ENCODE measurements around the gene MCC.
A peak's percentile ranks its signal among the peaks of the same experiment; 100 is the strongest.

MCC gene

DNA sequence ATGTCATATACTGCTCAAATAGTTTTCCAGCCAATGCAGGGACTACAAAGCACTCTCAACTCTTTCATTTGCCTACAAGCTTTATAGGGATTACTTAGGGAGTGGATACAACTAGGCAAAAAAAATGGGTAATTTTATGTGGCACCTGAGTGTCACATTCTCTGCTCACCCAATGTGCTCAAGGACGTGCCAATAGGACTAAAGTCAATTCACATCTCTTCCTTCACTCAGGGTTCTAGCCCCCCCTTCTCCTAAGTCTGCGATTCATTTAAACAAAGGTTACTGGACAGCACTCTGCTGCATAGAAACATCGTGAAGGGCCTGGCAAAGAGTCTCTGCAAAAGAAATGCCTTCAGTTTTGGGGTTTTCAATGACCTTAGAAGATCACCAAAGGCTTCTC is 195.8 kb downstream of the MCC start:
- Histone ChIP-seq H3K9me3 (ENCODE audit: control insufficient read depth, insufficient read depth, low read depth, low read length) (no peaks in the 10 kb centered on the region), H3K4me3 (ENCODE audit: low read depth, low read length) (no peak overlapping the region), H3K36me3 (ENCODE audit: control insufficient read depth in 2 of 2, insufficient read depth in 1 of 2, low read length in 2 of 2) (no peaks in the 10 kb centered on the region), H3K4me1 (ENCODE audit: control insufficient read depth, insufficient read depth, low read length) (peaks cover 17% of the 10 kb centered on the region), H3K27ac (ENCODE audit: extremely low read depth, low read depth, low read length) (no peak overlapping the region)
- TF ChIP-seq, protein P1, sequence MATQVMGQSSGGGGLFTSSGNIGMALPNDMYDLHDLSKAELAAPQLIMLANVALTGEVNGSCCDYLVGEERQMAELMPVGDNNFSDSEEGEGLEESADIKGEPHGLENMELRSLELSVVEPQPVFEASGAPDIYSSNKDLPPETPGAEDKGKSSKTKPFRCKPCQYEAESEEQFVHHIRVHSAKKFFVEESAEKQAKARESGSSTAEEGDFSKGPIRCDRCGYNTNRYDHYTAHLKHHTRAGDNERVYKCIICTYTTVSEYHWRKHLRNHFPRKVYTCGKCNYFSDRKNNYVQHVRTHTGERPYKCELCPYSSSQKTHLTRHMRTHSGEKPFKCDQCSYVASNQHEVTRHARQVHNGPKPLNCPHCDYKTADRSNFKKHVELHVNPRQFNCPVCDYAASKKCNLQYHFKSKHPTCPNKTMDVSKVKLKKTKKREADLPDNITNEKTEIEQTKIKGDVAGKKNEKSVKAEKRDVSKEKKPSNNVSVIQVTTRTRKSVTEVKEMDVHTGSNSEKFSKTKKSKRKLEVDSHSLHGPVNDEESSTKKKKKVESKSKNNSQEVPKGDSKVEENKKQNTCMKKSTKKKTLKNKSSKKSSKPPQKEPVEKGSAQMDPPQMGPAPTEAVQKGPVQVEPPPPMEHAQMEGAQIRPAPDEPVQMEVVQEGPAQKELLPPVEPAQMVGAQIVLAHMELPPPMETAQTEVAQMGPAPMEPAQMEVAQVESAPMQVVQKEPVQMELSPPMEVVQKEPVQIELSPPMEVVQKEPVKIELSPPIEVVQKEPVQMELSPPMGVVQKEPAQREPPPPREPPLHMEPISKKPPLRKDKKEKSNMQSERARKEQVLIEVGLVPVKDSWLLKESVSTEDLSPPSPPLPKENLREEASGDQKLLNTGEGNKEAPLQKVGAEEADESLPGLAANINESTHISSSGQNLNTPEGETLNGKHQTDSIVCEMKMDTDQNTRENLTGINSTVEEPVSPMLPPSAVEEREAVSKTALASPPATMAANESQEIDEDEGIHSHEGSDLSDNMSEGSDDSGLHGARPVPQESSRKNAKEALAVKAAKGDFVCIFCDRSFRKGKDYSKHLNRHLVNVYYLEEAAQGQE (tag by site-specific recombination; IDR thresholded peaks at IDR 0.05): 0 out of 2 replicates have a peak, but pooled peaks have one; percentile 40
- no peak for TF ChIP-seq MZF1 (tag by site-specific recombination; IDR thresholded peaks at IDR 0.05; ENCODE audit: borderline replicate concordance)
- ChIA-PET POLR2A (interaction anchor here (2.9 kb wide), 1 partner anchor 23 kb away, joined by 8 read pairs; no protein-coding TSS in a partner anchor), CTCF (no interaction called here)

- Histone ChIP-seq H3K36me3 (ENCODE audit: control insufficient read depth in 2 of 2, insufficient read depth in 1 of 2, low read length in 2 of 2) (no peaks in the 10 kb centered on the region), H3K4me3 (ENCODE audit: low read depth, low read length) (no peak overlapping the region), H3K27ac (ENCODE audit: extremely low read depth, low read depth, low read length) (no peak overlapping the region), H3K4me1 (ENCODE audit: control insufficient read depth, insufficient read depth, low read length) (peaks cover 6% of the 10 kb centered on the region; the same call in 1 of the 2 replicates), H3K9me3 (ENCODE audit: control insufficient read depth, insufficient read depth, low read depth, low read length) (no peaks in the 10 kb centered on the region)
- TF ChIP-seq ZNF19 (tag by site-specific recombination; IDR thresholded peaks at IDR 0.05; ENCODE audit: low read depth): no peak
- TF ChIP-seq PRDM6 (tag by site-specific recombination; IDR thresholded peaks at IDR 0.05): no peak
- TF ChIP-seq ZBTB7A (tag by site-specific recombination; IDR thresholded peaks at IDR 0.05; ENCODE audit: low read depth): no peak
- no peak for TF ChIP-seq ZNF792 (tag by site-specific recombination; IDR thresholded peaks at IDR 0.05)
- no peak for TF ChIP-seq GLI4 (tag by site-specific recombination; IDR thresholded peaks at IDR 0.05)
- TF ChIP-seq, protein P2, sequence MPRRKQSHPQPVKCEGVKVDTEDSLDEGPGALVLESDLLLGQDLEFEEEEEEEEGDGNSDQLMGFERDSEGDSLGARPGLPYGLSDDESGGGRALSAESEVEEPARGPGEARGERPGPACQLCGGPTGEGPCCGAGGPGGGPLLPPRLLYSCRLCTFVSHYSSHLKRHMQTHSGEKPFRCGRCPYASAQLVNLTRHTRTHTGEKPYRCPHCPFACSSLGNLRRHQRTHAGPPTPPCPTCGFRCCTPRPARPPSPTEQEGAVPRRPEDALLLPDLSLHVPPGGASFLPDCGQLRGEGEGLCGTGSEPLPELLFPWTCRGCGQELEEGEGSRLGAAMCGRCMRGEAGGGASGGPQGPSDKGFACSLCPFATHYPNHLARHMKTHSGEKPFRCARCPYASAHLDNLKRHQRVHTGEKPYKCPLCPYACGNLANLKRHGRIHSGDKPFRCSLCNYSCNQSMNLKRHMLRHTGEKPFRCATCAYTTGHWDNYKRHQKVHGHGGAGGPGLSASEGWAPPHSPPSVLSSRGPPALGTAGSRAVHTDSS (tag by site-specific recombination; IDR thresholded peaks at IDR 0.05): peak; percentile 81
- TF ChIP-seq ZNF473 (tag by site-specific recombination; IDR thresholded peaks at IDR 0.05): no peak
- CTCF ChIA-PET: interaction anchor here (1.0 kb wide), 1 partner anchor 158 kb away, joined by 3 read pairs; no protein-coding TSS in a partner anchor
- POLR2A ChIA-PET: interaction anchor here (0.9 kb wide), 1 partner anchor 11 kb away, joined by 3 read pairs; no protein-coding TSS in a partner anchor
Observed at GRCh38 chr5:113283558-113283957, 204.7 kb downstream of the MCC start.

DNA sequence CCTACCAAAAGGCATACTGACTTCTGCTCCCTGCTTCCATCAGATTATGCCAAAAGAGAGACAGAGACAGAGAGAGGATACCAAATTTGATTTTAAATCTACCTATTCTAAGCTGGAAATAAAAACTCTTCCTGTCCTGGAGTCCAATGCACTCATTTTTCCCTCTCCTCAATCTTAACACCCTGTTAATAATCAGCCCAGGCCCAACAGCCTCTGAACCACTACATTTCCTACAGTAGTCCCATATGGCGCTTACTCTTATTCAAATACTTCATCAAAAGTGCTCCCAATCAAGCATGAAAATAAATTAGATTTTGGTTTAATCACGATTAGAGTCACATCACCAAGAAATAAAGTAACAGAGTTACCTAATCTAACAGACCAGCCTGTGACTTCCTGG is 205.8 kb downstream of the MCC start:
- no peaks in the 10 kb centered on the region for H3K9me3 ChIP-seq (ENCODE audit: control insufficient read depth, insufficient read depth, low read depth, low read length)
- H3K27ac ChIP-seq (ENCODE audit: extremely low read depth, low read depth, low read length): no peak overlapping the region
- peaks cover 6% of the 10 kb centered on the region; the same call in 1 of the 2 replicates for H3K4me1 ChIP-seq (ENCODE audit: control insufficient read depth, insufficient read depth, low read length)
- POLR2A ChIA-PET: no interaction called here
- no peaks in the 10 kb centered on the region for H3K36me3 ChIP-seq (ENCODE audit: control insufficient read depth in 2 of 2, insufficient read depth in 1 of 2, low read length in 2 of 2)
- H3K4me3 ChIP-seq (ENCODE audit: low read depth, low read length): no peak overlapping the region
- CTCF ChIA-PET: interaction anchor here (0.7 kb wide), 1 partner anchor 12 kb away, joined by 3 read pairs; no protein-coding TSS in a partner anchor
- TF ChIP-seq ZNF354C (tag by site-specific recombination; IDR thresholded peaks at IDR 0.05; ENCODE audit: borderline replicate concordance, low read depth) (no peak), ZNF488 (tag by site-specific recombination; IDR thresholded peaks at IDR 0.05) (no peak), ZNF624 (tag by site-specific recombination; IDR thresholded peaks at IDR 0.05) (no peak), ZNF423 (tag by site-specific recombination; IDR thresholded peaks at IDR 0.05) (no peak), ZBTB49 (tag by site-specific recombination; IDR thresholded peaks at IDR 0.05; ENCODE audit: low read depth) (no peak), ZNF202 (tag by site-specific recombination; IDR thresholded peaks at IDR 0.05; ENCODE audit: borderline replicate concordance) (no peak), ZBTB7A (tag by site-specific recombination; IDR thresholded peaks at IDR 0.05; ENCODE audit: low read depth) (no peak), ZFHX2 (tag by site-specific recombination; conservative IDR thresholded peaks at IDR 0.05) (no peak), ZNF155 (tag by site-specific recombination; IDR thresholded peaks at IDR 0.05) (no peak), WT1 (tag by site-specific recombination; IDR thresholded peaks at IDR 0.05) (no peak), ZFP41 (tag by site-specific recombination; IDR thresholded peaks at IDR 0.05; ENCODE audit: borderline replicate concordance) (no peak), GLI2 (tag by site-specific recombination; IDR thresholded peaks at IDR 0.05; ENCODE audit: borderline replicate concordance, low read depth) (no peak), ZFP69B (tag by site-specific recombination; IDR thresholded peaks at IDR 0.05) (no peak), ZNF791 (tag by site-specific recombination; IDR thresholded peaks at IDR 0.05) (no peak)
